Sigmoid colon (tissue), 7 donors: ENCODE results near the gene NOS1AP. TPM values are rescaled to one million over a fixed set of nuclear protein-coding genes. Genes with fewer than 3 reads are reported as not detected.

Source experiments
- DNase-seq: peaks from one replicate; pipeline ENCODE4 v3.0.0-alpha.2; 2019
- H3K27ac ChIP-seq, 4 donors: fragments of 200-600 bp; sonication (generic); one replicate each; pipeline ENCODE4 v1.5.1; 2016 to 2019; ENCODE audit warnings: mild to moderate bottlenecking in 1 of 4
- H3K27me3 ChIP-seq, 3 donors: fragments of 200-600 bp; sonication (generic); one replicate each; pipeline ENCODE4 v1.5.1; 2019; ENCODE audit warnings: mild to moderate bottlenecking in 1 of 3
- H3K36me3 ChIP-seq, 4 donors: fragments of 200-600 bp; sonication (generic); one replicate each; pipeline ENCODE4 v1.5.1; 2016 to 2019
- H3K4me1 ChIP-seq, 4 donors: fragments of 200-600 bp; sonication (generic); one replicate each; pipeline ENCODE4 v1.5.1; 2017 to 2019
- H3K4me3 ChIP-seq, 4 donors: fragments of 200-600 bp; sonication (generic); one replicate each; pipeline ENCODE4 v1.5.1; 2017 to 2019; ENCODE audit warnings: mild to moderate bottlenecking in 2 of 4, moderate library complexity in 1 of 4
- H3K9me3 ChIP-seq, 4 donors: fragments of 200-600 bp in 3 of 4; sonication (generic) in 3 of 4; one replicate each; pipeline versions ENCODE4 v1.5.1 to v1.6.1; 2013 to 2019
- EP300 ChIP-seq, 4 donors: sonication (generic); formaldehyde crosslinking; IDR thresholded peaks; one replicate each; pipeline ENCODE4 v1.6.1; 2017; ENCODE audit warnings: antibody characterized with exemption in 4 of 4
- POLR2A ChIP-seq, 2 donors: fragments of 450-650 bp; IDR thresholded peaks; one replicate each; pipeline ENCODE4 v1.6.1; 2016; ENCODE audit warnings: antibody characterized with exemption in 2 of 2, mild to moderate bottlenecking in 2 of 2, moderate library complexity in 2 of 2
- POLR2AphosphoS5 ChIP-seq, 4 donors: sonication (generic); formaldehyde crosslinking; IDR thresholded peaks; one replicate each; pipeline ENCODE4 v1.6.1; 2017; ENCODE audit warnings: antibody characterized with exemption in 4 of 4
- WGBS, 2 donors: extraction: QIAGEN DNeasy Blood & Tissue Kit; methylation state at CpG; one replicate each; pipeline ENCODE4 v1.1.7; 2013; 5-methylcytosine and 5-hydroxymethylcytosine counted together
- intact Hi-C: fragments of 100-400 bp; cut with DNase I; formaldehyde crosslinking; loops from one replicate; pipeline ENCODE4 v1.15.1; 2023
- polyA plus RNA-seq, 3 donors: library from polyadenylated mRNA; stranded (reverse); fragments of 200-250 nt; gene quantifications; one replicate each; pipeline ENCODE4 v1.2.3, GENCODE V29; 2013
- total RNA-seq, 4 donors: library from RNA; depleted of rRNA; stranded (reverse); fragments of >200 nt; gene quantifications; one replicate each; pipeline ENCODE4 v1.1.0, GENCODE V29; 2016
- TF ChIP-seq, protein P1 (sequence below), 4 experiments: fragments of 450-650 bp in 3 of 4; fragments of 200-600 bp in 1 of 4; IDR thresholded peaks; one replicate each; pipeline ENCODE4 v1.5.1; 2016 to 2019; ENCODE audit warnings: antibody characterized with exemption in 4 of 4, mild to moderate bottlenecking in 3 of 4, moderate library complexity in 2 of 4
- donor health status: healthy with polysubstance abuse.
- donor health status: Bipolar disorder and iron deficiency.
- donor health status: healthy.

Gene NOS1AP
- total and polyA plus RNA-seq, 7 donors, result 1.2 to 11.9 (median 4.6) TPM

DNA sequence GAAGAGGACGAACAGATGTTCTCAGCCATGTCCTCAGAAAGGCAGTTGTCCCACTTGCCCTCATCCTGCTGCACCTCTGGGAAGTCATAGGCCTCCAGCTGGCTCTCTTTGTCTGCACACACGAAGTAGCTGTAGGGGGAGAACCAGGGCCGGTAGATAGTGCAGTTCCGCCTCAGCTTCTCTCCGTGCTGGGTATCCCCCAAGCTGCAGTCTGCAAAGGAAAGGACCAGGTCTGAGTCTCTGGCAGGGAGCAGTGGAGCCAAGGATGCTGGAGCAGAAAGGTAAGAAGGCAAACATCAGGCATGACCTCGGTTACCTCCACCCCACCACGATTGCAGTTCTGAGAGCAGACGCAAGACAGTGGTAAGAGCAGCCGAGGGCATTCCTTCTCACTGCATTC lies 304.9 kb downstream of the NOS1AP start:
- WGBS, 2 donors, result 87 to 95% methylated on average over 9 of the region's 9 CpGs
- Histone ChIP-seq H3K36me3 (no peaks in the 10 kb centered on the region), H3K9me3 (no peaks in the 10 kb centered on the region), H3K27ac (no peak overlapping the region), H3K4me3 (no peak overlapping the region), H3K4me1 (no peaks in the 10 kb centered on the region), H3K27me3 (no peaks in the 10 kb centered on the region)
- DNase-seq, result peak; percentile 28
- TF ChIP-seq POLR2AphosphoS5 (IDR thresholded peaks at IDR 0.05) (no peak), EP300 (IDR thresholded peaks at IDR 0.05) (no peak), POLR2A (IDR thresholded peaks at IDR 0.05) (no peak)
- TF ChIP-seq, protein P1, sequence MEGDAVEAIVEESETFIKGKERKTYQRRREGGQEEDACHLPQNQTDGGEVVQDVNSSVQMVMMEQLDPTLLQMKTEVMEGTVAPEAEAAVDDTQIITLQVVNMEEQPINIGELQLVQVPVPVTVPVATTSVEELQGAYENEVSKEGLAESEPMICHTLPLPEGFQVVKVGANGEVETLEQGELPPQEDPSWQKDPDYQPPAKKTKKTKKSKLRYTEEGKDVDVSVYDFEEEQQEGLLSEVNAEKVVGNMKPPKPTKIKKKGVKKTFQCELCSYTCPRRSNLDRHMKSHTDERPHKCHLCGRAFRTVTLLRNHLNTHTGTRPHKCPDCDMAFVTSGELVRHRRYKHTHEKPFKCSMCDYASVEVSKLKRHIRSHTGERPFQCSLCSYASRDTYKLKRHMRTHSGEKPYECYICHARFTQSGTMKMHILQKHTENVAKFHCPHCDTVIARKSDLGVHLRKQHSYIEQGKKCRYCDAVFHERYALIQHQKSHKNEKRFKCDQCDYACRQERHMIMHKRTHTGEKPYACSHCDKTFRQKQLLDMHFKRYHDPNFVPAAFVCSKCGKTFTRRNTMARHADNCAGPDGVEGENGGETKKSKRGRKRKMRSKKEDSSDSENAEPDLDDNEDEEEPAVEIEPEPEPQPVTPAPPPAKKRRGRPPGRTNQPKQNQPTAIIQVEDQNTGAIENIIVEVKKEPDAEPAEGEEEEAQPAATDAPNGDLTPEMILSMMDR (IDR thresholded peaks at IDR 0.05), result no peak
- intact Hi-C loops, result no loop called here

DNA sequence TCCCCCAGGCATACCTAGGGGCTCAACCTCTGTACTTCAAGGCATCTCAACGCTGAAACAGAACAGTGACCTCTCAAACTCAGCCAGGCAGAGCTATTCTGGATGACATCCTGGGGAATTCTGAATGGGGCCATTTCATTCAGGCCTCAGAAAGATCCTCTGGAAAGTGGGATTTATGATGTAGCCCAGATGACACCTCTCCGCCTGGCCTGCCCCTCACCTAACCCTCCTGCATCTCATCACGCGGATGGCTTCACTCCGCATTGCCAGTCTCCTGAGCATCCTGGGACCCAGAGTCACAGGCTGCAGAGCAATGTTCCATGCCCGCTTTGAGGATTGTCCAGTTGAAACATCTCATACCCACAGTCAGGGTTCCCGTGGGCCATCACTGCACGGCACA lies 306.0 kb downstream of the NOS1AP start:
- H3K4me3 ChIP-seq, result no peak overlapping the region
- no peaks in the 10 kb centered on the region for H3K4me1 ChIP-seq
- DNase-seq, result peak; percentile 51
- TF ChIP-seq, protein P1 (IDR thresholded peaks at IDR 0.05), result no peak
- TF ChIP-seq EP300 (IDR thresholded peaks at IDR 0.05) (no peak), POLR2A (IDR thresholded peaks at IDR 0.05) (no peak), POLR2AphosphoS5 (IDR thresholded peaks at IDR 0.05) (no peak)
- no peaks in the 10 kb centered on the region for H3K9me3 ChIP-seq
- WGBS, 2 donors, result 85 to 88% methylated on average over 8 of the region's 8 CpGs
- intact Hi-C loops, result no loop called here
- H3K27ac ChIP-seq, result no peak overlapping the region
- H3K36me3 ChIP-seq, result no peaks in the 10 kb centered on the region
- no peaks in the 10 kb centered on the region for H3K27me3 ChIP-seq

DNA sequence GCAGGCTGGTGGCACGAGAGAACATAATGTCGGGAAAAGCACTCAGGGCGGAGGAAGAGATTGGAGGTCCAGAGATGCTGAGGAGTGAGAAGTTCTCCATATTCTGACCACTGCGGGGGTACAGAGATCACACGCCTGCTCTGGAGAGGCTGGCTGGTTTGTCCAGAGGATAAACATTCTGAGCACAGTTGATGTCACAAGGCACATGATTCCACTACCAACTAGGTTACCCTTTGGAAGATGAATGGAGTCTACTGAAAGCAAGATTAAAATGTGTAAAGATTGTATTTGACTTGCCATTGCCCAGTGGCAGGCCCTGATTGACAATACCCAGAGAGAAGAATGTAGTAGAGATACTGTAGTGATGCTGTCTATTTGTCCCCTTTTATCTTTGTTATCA lies 307.2 kb downstream of the NOS1AP start, which contains the start of gene SPATA46:
SPATA46 (minus strand) TSS at position 164 of the 400 bp plus-strand sequence; CDS start at position 100, 64 bp downstream.
- WGBS, 2 donors, result 96 to 98% methylated on average over 5 of the region's 5 CpGs
- Histone ChIP-seq H3K4me1 (no peaks in the 10 kb centered on the region), H3K36me3 (no peaks in the 10 kb centered on the region), H3K27ac (no peak within 1 kb of the TSS), H3K27me3 (no peaks in the 10 kb centered on the region), H3K4me3 (no peak within 1 kb of the TSS), H3K9me3 (no peaks in the 10 kb centered on the region)
- intact Hi-C loops, result no loop called here
- TF ChIP-seq POLR2AphosphoS5 (IDR thresholded peaks at IDR 0.05) (no peak), EP300 (IDR thresholded peaks at IDR 0.05) (no peak), POLR2A (IDR thresholded peaks at IDR 0.05) (no peak)
- TF ChIP-seq, protein P1 (IDR thresholded peaks at IDR 0.05), result no peak
- peak; percentile 7 for DNase-seq

DNA sequence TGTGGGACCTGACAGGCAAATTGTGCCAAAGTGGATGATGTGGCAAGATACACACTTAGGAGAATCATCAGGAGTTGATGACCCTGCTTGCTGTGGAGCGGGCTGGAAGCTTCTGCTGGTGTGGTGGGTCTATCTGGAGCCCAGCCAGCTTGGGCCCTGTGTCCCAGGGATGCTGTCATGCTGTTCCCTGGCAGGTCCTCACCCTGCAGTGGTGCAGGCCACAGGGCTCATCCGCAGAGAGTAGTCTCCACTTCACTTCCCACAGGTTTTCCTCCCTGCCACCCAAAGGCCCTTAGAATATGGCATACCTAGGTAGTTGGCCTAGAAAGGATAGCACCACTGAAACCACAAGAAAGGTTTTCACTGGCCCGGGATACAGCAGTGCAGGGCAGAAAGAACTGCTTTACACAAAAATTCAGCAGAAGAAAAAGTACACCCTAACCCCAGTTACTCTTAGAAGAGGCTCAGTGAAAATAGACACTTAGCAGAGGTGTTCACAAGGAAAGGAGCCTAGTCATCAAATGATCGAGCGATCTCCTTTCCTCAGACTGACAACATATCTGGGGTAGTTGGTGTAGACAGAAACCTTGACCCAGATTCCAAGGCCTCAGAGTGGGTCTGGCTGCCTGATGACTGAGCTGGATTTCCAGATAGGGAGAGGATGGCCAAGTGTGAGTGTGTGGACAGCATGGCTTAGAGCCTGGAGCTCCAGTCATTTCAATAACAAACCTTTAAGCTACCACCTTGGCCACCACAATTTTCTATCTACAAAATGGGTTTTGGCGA lies 310.8 kb downstream of the NOS1AP start:
- no peaks in the 10 kb centered on the region for H3K9me3 ChIP-seq
- DNase-seq, result no peak
- no peak overlapping the region for H3K27ac ChIP-seq
- H3K36me3 ChIP-seq, result peaks cover 0 to 18% (median 2%) of the 10 kb centered on the region in 4 donors
- TF ChIP-seq, protein P1 (IDR thresholded peaks at IDR 0.05), result no peak
- no peak for TF ChIP-seq EP300 (IDR thresholded peaks at IDR 0.05)
- no peak for TF ChIP-seq POLR2AphosphoS5 (IDR thresholded peaks at IDR 0.05)
- WGBS, 2 donors, result 87 to 94% methylated on average over 6 of the region's 6 CpGs
- intact Hi-C loops, result no loop called here
- H3K4me3 ChIP-seq, result no peak overlapping the region
- no peaks in the 10 kb centered on the region for H3K4me1 ChIP-seq
- H3K27me3 ChIP-seq, result no peaks in the 10 kb centered on the region
